ENCODE data around the gene IRF3. TPM values are rescaled to one million over a fixed set of nuclear protein-coding genes. Genes with fewer than 3 reads are reported as not detected.
"Not testable (repeated sequence)": the region's sequence is repeated elsewhere in the genome, so short reads cannot be mapped to it uniquely, and the experiment has no call there.

The IRF3 gene
- total RNA-seq, 1 donor from 2014 or later, result 46.9 TPM

- no peak for DNase-seq (ENCODE audit: extremely low read depth, low read depth, low spot score)
Measured at GRCh38 chr19:49631014-49631588, 34.6 kb downstream of the IRF3 start.

- no peak for DNase-seq (ENCODE audit: extremely low read depth, low read depth, low spot score)
Measured at GRCh38 chr19:49629659-49630058, 36.0 kb downstream of the IRF3 start.

GRCh38 chr19:49626226-49626625 lies 39.4 kb downstream of the IRF3 start:
- DNase-seq (ENCODE audit: extremely low read depth, low read depth, low spot score), result no peak

GRCh38 chr19:49624967-49625910 lies 40.4 kb downstream of the IRF3 start:
- DNase-seq (ENCODE audit: extremely low read depth, low read depth, low spot score), result no peak

GRCh38 chr19:49617860-49618259 lies 47.8 kb downstream of the IRF3 start:
- DNase-seq (ENCODE audit: extremely low read depth, low read depth, low spot score), result not testable (repeated sequence)

GRCh38 chr19:49616945-49617344 lies 48.7 kb downstream of the IRF3 start:
- DNase-seq (ENCODE audit: extremely low read depth, low read depth, low spot score), result no peak

GRCh38 chr19:49616532-49616931 lies 49.1 kb downstream of the IRF3 start:
- DNase-seq (ENCODE audit: extremely low read depth, low read depth, low spot score), result no peak

GRCh38 chr19:49615861-49616260 lies 49.8 kb downstream of the IRF3 start:
- no peak for DNase-seq (ENCODE audit: extremely low read depth, low read depth, low spot score)

- DNase-seq (ENCODE audit: extremely low read depth, low read depth, low spot score), result peak; percentile 57
Measured at GRCh38 chr19:49614096-49614833, 51.4 kb downstream of the IRF3 start.

GRCh38 chr19:49613374-49613773 lies 52.3 kb downstream of the IRF3 start:
- no peak for DNase-seq (ENCODE audit: extremely low read depth, low read depth, low spot score)

Other genes starting within 250 kb of the IRF3 start
- not detected in 2 replicates for gene PTH2, start 242.4 kb downstream of the IRF3 start, total RNA-seq
- not detected in 2 replicates for gene GFY, start 240.5 kb downstream of the IRF3 start, total RNA-seq
- gene SLC17A7, start 224.3 kb downstream of the IRF3 start, total RNA-seq, result not detected in 2 replicates
- gene PIH1D1, start 214.0 kb downstream of the IRF3 start, total RNA-seq, result 66.3 and 85.3 TPM in 2 replicates
- gene ALDH16A1, start 212.6 kb downstream of the IRF3 start, total RNA-seq, result 50.8 and 51.3 TPM in 2 replicates
- gene FLT3LG, start 191.6 kb downstream of the IRF3 start, total RNA-seq, result 3.1 and 4.4 TPM in 2 replicates
- 1,767 and 2,462 TPM in 2 replicates for gene RPL13A, start 178.2 kb downstream of the IRF3 start, total RNA-seq
- 3,090 and 4,095 TPM in 2 replicates for gene RPS11, start 169.4 kb downstream of the IRF3 start, total RNA-seq
- 167 and 217 TPM in 2 replicates for gene FCGRT, start 153.2 kb downstream of the IRF3 start, total RNA-seq
- gene RCN3, start 137.9 kb downstream of the IRF3 start, total RNA-seq, result 71.5 and 95.5 TPM in 2 replicates
- gene NOSIP, start 85.3 kb downstream of the IRF3 start, total RNA-seq, result 79.9 and 91.1 TPM in 2 replicates
- 1.6 and 12.2 TPM in 2 replicates for gene PRRG2, start 84.5 kb downstream of the IRF3 start, total RNA-seq
- gene PRR12, start 74.7 kb downstream of the IRF3 start, total RNA-seq, result 13.4 and 26.1 TPM in 2 replicates
- gene RRAS, start 25.7 kb downstream of the IRF3 start, total RNA-seq, result 110 and 120 TPM in 2 replicates
- 47.0 and 68.6 TPM in 2 replicates for gene SCAF1, start 23.6 kb downstream of the IRF3 start, total RNA-seq
- gene BCL2L12, start 76 bp upstream of the IRF3 start, total RNA-seq, result 18.6 and 21.2 TPM in 2 replicates
- gene PRMT1, start 11.4 kb upstream of the IRF3 start, total RNA-seq, result 266 and 283 TPM in 2 replicates
- gene ADM5, start 23.7 kb upstream of the IRF3 start, total RNA-seq, result 1.5 and 1.8 TPM in 2 replicates
- 18.6 and 28.4 TPM in 2 replicates for gene CPT1C, start 25.3 kb upstream of the IRF3 start, total RNA-seq
- gene TSKS, start 97.4 kb upstream of the IRF3 start, total RNA-seq, result not detected in 2 replicates
- gene AP2A1, start 101.1 kb upstream of the IRF3 start, total RNA-seq, result 146 and 147 TPM in 2 replicates
- gene FUZ, start 147.4 kb upstream of the IRF3 start, total RNA-seq, result 10.0 and 14.5 TPM in 2 replicates
- gene MED25, start 152.4 kb upstream of the IRF3 start, total RNA-seq, result 35.3 and 47.6 TPM in 2 replicates
- gene PTOV1, start 185.3 kb upstream of the IRF3 start, total RNA-seq, result 88.0 and 137 TPM in 2 replicates
- gene PNKP, start 201.7 kb upstream of the IRF3 start, total RNA-seq, result 68.3 and 81.3 TPM in 2 replicates
- 39.6 and 44.9 TPM in 2 replicates for gene AKT1S1, start 211.5 kb upstream of the IRF3 start, total RNA-seq
- gene TBC1D17, start 211.8 kb upstream of the IRF3 start, total RNA-seq, result 27.3 and 35.6 TPM in 2 replicates
- gene IL4I1, start 231.0 kb upstream of the IRF3 start, total RNA-seq, result 20.4 and 20.6 TPM in 2 replicates

Data from glomerular endothelial cell (primary cell).